ENCODE results near the gene SLC26A11. TPM values are rescaled to one million over a fixed set of nuclear protein-coding genes. Genes with fewer than 3 reads are reported as not detected.
A peak's percentile ranks its signal among the peaks of the same experiment; 100 is the strongest.

Gene SLC26A11
- polyA plus RNA-seq, 2 of the 4 experiments (the other 2 are of a cell fraction): 8.3 to 13.7 TPM

DNA sequence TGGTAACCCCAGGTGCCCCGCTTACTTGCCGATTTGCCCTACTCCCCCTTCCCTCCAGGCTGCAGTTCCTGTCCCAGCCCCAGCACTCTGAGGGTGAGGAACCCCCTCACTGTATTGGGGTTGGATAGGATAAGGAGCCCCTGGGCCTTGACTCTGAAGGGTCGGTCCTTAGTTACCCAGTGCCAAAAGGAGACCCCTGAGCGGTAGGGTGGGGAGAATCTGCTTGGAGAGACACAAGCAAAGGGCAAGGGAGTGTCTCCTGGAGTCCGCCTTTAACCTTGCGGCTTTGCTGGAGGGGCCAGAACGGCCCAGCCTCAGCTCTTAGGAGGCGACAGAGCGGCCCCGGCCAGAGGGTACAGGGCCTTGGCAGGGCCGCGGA lies 37.4 kb upstream of the SLC26A11 start:
- 86% methylated on average over 12 of the region's 12 CpGs for WGBS (ENCODE audit: missing lambda C conversion rate)
- Histone ChIP-seq H3K27ac (no peak overlapping the region), H3K4me2 (no peak overlapping the region), H3K4me3 (no peak overlapping the region), H3K9me3 (no peaks in the 10 kb centered on the region), H3K4me1 (peaks cover 11% of the 10 kb centered on the region)
- TF ChIP-seq CTCF (IDR thresholded peaks at IDR 0.05): no peak
- no peak for TF ChIP-seq MAZ (IDR thresholded peaks at IDR 0.05; ENCODE audit: borderline replicate concordance, low read depth, low read length)
- TF ChIP-seq JUNB (IDR thresholded peaks at IDR 0.05): no peak
- TF ChIP-seq RCOR1 (IDR thresholded peaks at IDR 0.05; ENCODE audit: low read depth, low read length): no peak
- TF ChIP-seq ZSCAN20 (CRISPR knock-in tag; IDR thresholded peaks at IDR 0.05): no peak
- TF ChIP-seq, protein P1, sequence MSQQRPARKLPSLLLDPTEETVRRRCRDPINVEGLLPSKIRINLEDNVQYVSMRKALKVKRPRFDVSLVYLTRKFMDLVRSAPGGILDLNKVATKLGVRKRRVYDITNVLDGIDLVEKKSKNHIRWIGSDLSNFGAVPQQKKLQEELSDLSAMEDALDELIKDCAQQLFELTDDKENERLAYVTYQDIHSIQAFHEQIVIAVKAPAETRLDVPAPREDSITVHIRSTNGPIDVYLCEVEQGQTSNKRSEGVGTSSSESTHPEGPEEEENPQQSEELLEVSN (IDR thresholded peaks at IDR 0.05; ENCODE audit: borderline replicate concordance, low read depth): no peak
- TF ChIP-seq HOXB5 (CRISPR knock-in tag; IDR thresholded peaks at IDR 0.05): no peak
- TF ChIP-seq JUN (IDR thresholded peaks at IDR 0.05): no peak
- no peak for TF ChIP-seq EHF (CRISPR knock-in tag; IDR thresholded peaks at IDR 0.05)
- FAIRE-seq (no peak), DNase-seq (ENCODE audit: low read depth in 1 of 2, low spot score in 1 of 2) (no peak), ATAC-seq (no peak; a peak in 1 of 6 replicates)
- POLR2A ChIA-PET: no interaction called here
- CTCF ChIA-PET: interaction anchor here (0.6 to 7.9 kb wide), 8 partner anchors 9 to 177 kb away, joined by 3 to 60 read pairs (median 6); partner anchors contain the start of gene GAA

- FAIRE-seq (no peak), ATAC-seq (no peak), DNase-seq (ENCODE audit: low read depth in 1 of 2, low spot score in 1 of 2) (no peak)
- Histone ChIP-seq H3K4me3 (no peak overlapping the region), H3K9me3 (no peaks in the 10 kb centered on the region), H3K4me2 (no peak overlapping the region), H3K27ac (peak overlapping the region in 1 of 2 experiments; percentile 18; a peak in 1 of 6 replicates), H3K4me1 (peaks cover 15% of the 10 kb centered on the region)
- TF ChIP-seq SREBF2 (IDR thresholded peaks at IDR 0.05) (no peak), ATOH8 (CRISPR knock-in tag; IDR thresholded peaks at IDR 0.05; ENCODE audit: low read depth) (no peak), EP300 (IDR thresholded peaks at IDR 0.05) (no peak), ESRRA (IDR thresholded peaks at IDR 0.05; ENCODE audit: borderline replicate concordance, low read length) (no peak), SMC3 (IDR thresholded peaks at IDR 0.05) (no peak), ZSCAN20 (CRISPR knock-in tag; IDR thresholded peaks at IDR 0.05) (no peak), PHF8 (IDR thresholded peaks at IDR 0.05; ENCODE audit: borderline replicate concordance, low read depth) (no peak), ZNF302 (CRISPR knock-in tag; IDR thresholded peaks at IDR 0.05) (no peak), HOXA7 (CRISPR knock-in tag; IDR thresholded peaks at IDR 0.05) (no peak), CHD4 (IDR thresholded peaks at IDR 0.05; ENCODE audit: borderline replicate concordance) (no peak), CEBPB (IDR thresholded peaks at IDR 0.05) (no peak)
- TF ChIP-seq, protein P2, sequence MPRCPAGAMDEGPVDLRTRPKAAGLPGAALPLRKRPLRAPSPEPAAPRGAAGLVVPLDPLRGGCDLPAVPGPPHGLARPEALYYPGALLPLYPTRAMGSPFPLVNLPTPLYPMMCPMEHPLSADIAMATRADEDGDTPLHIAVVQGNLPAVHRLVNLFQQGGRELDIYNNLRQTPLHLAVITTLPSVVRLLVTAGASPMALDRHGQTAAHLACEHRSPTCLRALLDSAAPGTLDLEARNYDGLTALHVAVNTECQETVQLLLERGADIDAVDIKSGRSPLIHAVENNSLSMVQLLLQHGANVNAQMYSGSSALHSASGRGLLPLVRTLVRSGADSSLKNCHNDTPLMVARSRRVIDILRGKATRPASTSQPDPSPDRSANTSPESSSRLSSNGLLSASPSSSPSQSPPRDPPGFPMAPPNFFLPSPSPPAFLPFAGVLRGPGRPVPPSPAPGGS (IDR thresholded peaks at IDR 0.05): no peak
- TF ChIP-seq, protein P1 (IDR thresholded peaks at IDR 0.05; ENCODE audit: borderline replicate concordance, low read depth): no peak
- TF ChIP-seq, protein P3, sequence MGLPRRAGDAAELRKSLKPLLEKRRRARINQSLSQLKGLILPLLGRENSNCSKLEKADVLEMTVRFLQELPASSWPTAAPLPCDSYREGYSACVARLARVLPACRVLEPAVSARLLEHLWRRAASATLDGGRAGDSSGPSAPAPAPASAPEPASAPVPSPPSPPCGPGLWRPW (IDR thresholded peaks at IDR 0.05): no peak
- TF ChIP-seq, protein P4, sequence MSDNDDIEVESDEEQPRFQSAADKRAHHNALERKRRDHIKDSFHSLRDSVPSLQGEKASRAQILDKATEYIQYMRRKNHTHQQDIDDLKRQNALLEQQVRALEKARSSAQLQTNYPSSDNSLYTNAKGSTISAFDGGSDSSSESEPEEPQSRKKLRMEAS (IDR thresholded peaks at IDR 0.05): no peak
- ChIA-PET POLR2A (no interaction called here), CTCF (interaction anchor here (0.6 to 7.9 kb wide), 8 partner anchors 8 to 83 kb away, joined by 3 to 60 read pairs (median 4); partner anchors contain the start of gene GAA)
- WGBS (ENCODE audit: missing lambda C conversion rate): 76% methylated on average over 25 of the region's 26 CpGs
Observed at GRCh38 chr17:80183581-80184422, 36.4 kb upstream of the SLC26A11 start.

All from A549 (cell line).